GM12872 (cell line): ENCODE measurements around the gene CDC34.

Experiments
- CTCF ChIP-seq: IDR thresholded peaks from 3 replicates; pipeline ENCODE4 v1.5.1; 2011; ENCODE audit warnings: low read depth, mild to moderate bottlenecking, low read length, moderate library complexity; ENCODE audit not compliant: insufficient read depth

CDC34 gene

GRCh38 chr19:498977-499623 is 32.5 kb upstream of the CDC34 start:
- no peak for TF ChIP-seq CTCF

- no peak for TF ChIP-seq CTCF
Measured at GRCh38 chr19:501646-502045, 29.9 kb upstream of the CDC34 start.

GRCh38 chr19:504616-505015 is 26.9 kb upstream of the CDC34 start:
- no peak for TF ChIP-seq CTCF

GRCh38 chr19:506404-507285 is 24.9 kb upstream of the CDC34 start:
- peak; percentile 95 for TF ChIP-seq CTCF

GRCh38 chr19:507286-508203 is 24.0 kb upstream of the CDC34 start, which contains the start of gene TPGS1:
TSS of gene TPGS1 (plus strand) at chr19:507497. CDS start at chr19:507507, 10 bp downstream.
- no peak for TF ChIP-seq CTCF

- TF ChIP-seq CTCF = no peak
Measured at GRCh38 chr19:508204-509150, 23.1 kb upstream of the CDC34 start.
